DND-41 (cell line): Measurements from ENCODE around the gene PHLDA1.

Experiments used
- ATAC-seq: fragments of 200-7000 bp; cut with Tn5 transposase; 3 replicates; pipeline ENCODE4 v1.9.1; 2021; ENCODE audit warnings: low read depth; ENCODE audit not compliant: insufficient read depth
- DNase-seq: peaks from one replicate; pipeline ENCODE4 v3.0.0-alpha.2; 2020
- H2AFZ ChIP-seq: 2 replicates; pipeline ENCODE4 v1.6.0; 2012; ENCODE audit warnings: low read depth, low read length
- H3K27ac ChIP-seq: 2 replicates; pipeline ENCODE4 v1.5.1; 2012; ENCODE audit warnings: low read length, inconsistent platforms
- H3K27me3 ChIP-seq: fragments of 200-600 bp; sonication (generic); 2 replicates; pipeline ENCODE4 v1.6.0; 2012; ENCODE audit warnings: low read length, mild to moderate bottlenecking, inconsistent platforms; ENCODE audit not compliant: insufficient read depth, poor library complexity
- H3K36me3 ChIP-seq: 2 replicates; pipeline ENCODE4 v1.5.1; 2012; ENCODE audit warnings: low read length, inconsistent platforms; ENCODE audit not compliant: insufficient read depth
- H3K4me1 ChIP-seq: 2 replicates; pipeline ENCODE4 v1.5.1; 2012; ENCODE audit warnings: mild to moderate bottlenecking, low read length; ENCODE audit not compliant: insufficient read depth
- H3K4me2 ChIP-seq: 2 replicates; pipeline ENCODE4 v1.6.0; 2012; ENCODE audit warnings: mild to moderate bottlenecking, moderate library complexity, low read length, inconsistent platforms; ENCODE audit not compliant: insufficient read depth
- H3K4me3 ChIP-seq, 2 experiments: fragments of 200-600 bp in 1 of 2; shearing (Covaris generic) in 1 of 2; 2 replicates each; pipeline ENCODE4 v1.5.1; 2012 to 2016; ENCODE audit warnings: inconsistent platforms in 2 of 2, low read length in 2 of 2, mild to moderate bottlenecking in 2 of 2, low read depth in 1 of 2, moderate library complexity in 1 of 2
- H3K79me2 ChIP-seq: 2 replicates; pipeline ENCODE4 v1.6.0; 2012; ENCODE audit warnings: low read length, inconsistent platforms; ENCODE audit not compliant: insufficient read depth
- H3K9ac ChIP-seq: 2 replicates; pipeline ENCODE4 v1.6.0; 2012; ENCODE audit warnings: low read depth, mild to moderate bottlenecking, inconsistent platforms, low read length, moderate library complexity
- H3K9me3 ChIP-seq: 2 replicates; pipeline ENCODE4 v1.5.1; 2012; ENCODE audit warnings: low read length, moderate library complexity, mild to moderate bottlenecking, inconsistent platforms; ENCODE audit not compliant: insufficient read depth, severe bottlenecking
- H4K20me1 ChIP-seq: 2 replicates; pipeline ENCODE4 v1.6.0; 2012; ENCODE audit warnings: low read length; ENCODE audit not compliant: insufficient read depth
- CTCF ChIP-seq: IDR thresholded peaks from 2 replicates; pipeline ENCODE4 v1.5.1; 2012; ENCODE audit warnings: borderline replicate concordance, low read length, moderate library complexity, mild to moderate bottlenecking; ENCODE audit not compliant: poor library complexity, severe bottlenecking; ENCODE audit errors: extremely low read depth
- EZH2 ChIP-seq: IDR thresholded peaks from 3 replicates; pipeline ENCODE4 v1.6.1; 2012; ENCODE audit warnings: borderline replicate concordance, low read depth, mild to moderate bottlenecking, moderate library complexity, low read length, inconsistent platforms; ENCODE audit not compliant: severe bottlenecking

The PHLDA1 gene

GRCh38 chr12:76049575-76050251, 18.1 kb upstream of the PHLDA1 start:
- Histone ChIP-seq H3K4me2 (no peak overlapping the region), H3K4me1 (no peaks in the 10 kb centered on the region), H3K27me3 (no peaks in the 10 kb centered on the region), H3K9ac (no peak overlapping the region), H3K79me2 (no peaks in the 10 kb centered on the region), H3K36me3 (peaks cover 78% of the 10 kb centered on the region), H4K20me1 (no peaks in the 10 kb centered on the region), H3K9me3 (no peaks in the 10 kb centered on the region), H3K4me3 (no peak overlapping the region), H2AFZ (no peak overlapping the region), H3K27ac (no peak overlapping the region)
- ATAC-seq (no peak), DNase-seq (no peak)
- TF ChIP-seq CTCF: no peak
- no peak for TF ChIP-seq EZH2

GRCh38 chr12:76047742-76048141, 16.2 kb upstream of the PHLDA1 start:
- no peaks in the 10 kb centered on the region for H3K4me1 ChIP-seq
- DNase-seq: no peak
- no peaks in the 10 kb centered on the region for H3K27me3 ChIP-seq
- TF ChIP-seq EZH2: no peak
- no peak for TF ChIP-seq CTCF
- no peak overlapping the region for H3K9ac ChIP-seq
- H3K4me3 ChIP-seq: no peak overlapping the region
- H3K27ac ChIP-seq: no peak overlapping the region
- no peaks in the 10 kb centered on the region for H3K79me2 ChIP-seq
- no peak overlapping the region for H3K4me2 ChIP-seq
- H2AFZ ChIP-seq: no peak overlapping the region
- H3K36me3 ChIP-seq: peaks cover 62% of the 10 kb centered on the region
- H4K20me1 ChIP-seq: no peaks in the 10 kb centered on the region
- ATAC-seq: no peak
- no peaks in the 10 kb centered on the region for H3K9me3 ChIP-seq

GRCh38 chr12:76047060-76047459, 15.5 kb upstream of the PHLDA1 start:
- H3K9me3 ChIP-seq: no peaks in the 10 kb centered on the region
- H3K27ac ChIP-seq: no peak overlapping the region
- no peaks in the 10 kb centered on the region for H4K20me1 ChIP-seq
- H3K4me3 ChIP-seq: no peak overlapping the region
- TF ChIP-seq CTCF: no peak
- no peak for TF ChIP-seq EZH2
- no peaks in the 10 kb centered on the region for H3K79me2 ChIP-seq
- no peaks in the 10 kb centered on the region for H3K4me1 ChIP-seq
- H3K4me2 ChIP-seq: no peak overlapping the region
- H3K27me3 ChIP-seq: no peaks in the 10 kb centered on the region
- peaks cover 55% of the 10 kb centered on the region for H3K36me3 ChIP-seq
- no peak overlapping the region for H3K9ac ChIP-seq
- no peak overlapping the region for H2AFZ ChIP-seq
- DNase-seq (no peak), ATAC-seq (no peak)
